Upper lobe of left lung (tissue), 4 donors: Measurements from ENCODE around the gene GRM3.

ENCODE experiments used
- CTCF ChIP-seq, 6 experiments: fragments of 450-650 bp in 4 of 6; fragments of 200-600 bp in 2 of 6; sonication (generic) in 2 of 6; IDR thresholded peaks; one replicate each; pipeline ENCODE4 v1.5.1; 2016 to 2019; ENCODE audit warnings: antibody characterized with exemption in 6 of 6
- EP300 ChIP-seq, 4 donors: sonication (generic); formaldehyde crosslinking; IDR thresholded peaks; one replicate each; pipeline ENCODE4 v1.5.1; 2017; ENCODE audit warnings: antibody characterized with exemption in 4 of 4, control low read depth in 2 of 4
- POLR2A ChIP-seq, 4 donors: fragments of 450-650 bp; IDR thresholded peaks; one replicate each; pipeline ENCODE4 v1.5.1; 2016 to 2017; ENCODE audit warnings: antibody characterized with exemption in 4 of 4, mild to moderate bottlenecking in 2 of 4
- POLR2AphosphoS5 ChIP-seq, 2 donors: sonication (generic); formaldehyde crosslinking; IDR thresholded peaks; one replicate each; pipeline ENCODE4 v1.5.1; 2017; ENCODE audit warnings: antibody characterized with exemption in 2 of 2

GRCh38 chr7:86745013-86745745 lies 101.5 kb downstream of the GRM3 start:
- TF ChIP-seq CTCF (IDR thresholded peaks at IDR 0.05) (no peak), EP300 (IDR thresholded peaks at IDR 0.05) (no peak), POLR2AphosphoS5 (IDR thresholded peaks at IDR 0.05) (no peak), POLR2A (IDR thresholded peaks at IDR 0.05) (no peak)
